Liver (tissue), 9 donors: ENCODE results near the gene ZMYND10. TPM values are rescaled to one million over a fixed set of nuclear protein-coding genes. Genes with fewer than 3 reads are reported as not detected.

Experiments used
- DNase-seq: peaks from one replicate; pipeline ENCODE4 v3.0.0-alpha.2; 2017; ENCODE audit warnings: low spot score
- H3K27ac ChIP-seq, 2 donors: one replicate each; pipeline ENCODE4 v1.7.0; 2013; ENCODE audit warnings: inconsistent platforms in 2 of 2, low read length in 2 of 2, control low read depth in 1 of 2, low read depth in 1 of 2, mild to moderate bottlenecking in 1 of 2
- H3K27me3 ChIP-seq, 4 donors: one replicate each; pipeline versions ENCODE4 v1.6.1 to v1.7.0; 2013; ENCODE audit warnings: low read length in 3 of 4, inconsistent platforms in 1 of 4, mild to moderate bottlenecking in 1 of 4, moderate library complexity in 1 of 4; ENCODE audit not compliant: control insufficient read depth in 4 of 4, insufficient read depth in 4 of 4
- H3K36me3 ChIP-seq, 4 donors: one replicate each; pipeline versions ENCODE4 v1.6.1 to v1.7.0; 2013; ENCODE audit warnings: low read length in 3 of 4, mild to moderate bottlenecking in 3 of 4, low read depth in 1 of 4, moderate library complexity in 1 of 4; ENCODE audit not compliant: control insufficient read depth in 4 of 4, insufficient read depth in 3 of 4
- H3K4me1 ChIP-seq, 4 donors: one replicate each; pipeline versions ENCODE4 v1.6.1 to v1.7.0; 2013; ENCODE audit warnings: low read length in 3 of 4, mild to moderate bottlenecking in 3 of 4, moderate library complexity in 1 of 4; ENCODE audit not compliant: control insufficient read depth in 4 of 4, insufficient read depth in 4 of 4
- H3K4me3 ChIP-seq, 3 donors: one replicate each; pipeline versions ENCODE4 v1.6.1 to v1.7.0; 2013; ENCODE audit warnings: low read length in 3 of 3, control low read depth in 1 of 3, low read depth in 1 of 3, mild to moderate bottlenecking in 1 of 3
- H3K9ac ChIP-seq, 2 donors: one replicate each; pipeline ENCODE4 v1.7.0; 2013; ENCODE audit warnings: low read length in 2 of 2, mild to moderate bottlenecking in 2 of 2, moderate library complexity in 2 of 2, control low read depth in 1 of 2, low read depth in 1 of 2
- H3K9me3 ChIP-seq, 4 donors: one replicate each; pipeline versions ENCODE4 v1.6.1 to v1.7.0; 2013; ENCODE audit warnings: low read length in 3 of 4; ENCODE audit not compliant: control insufficient read depth in 4 of 4
- EGR1 ChIP-seq, 2 donors: IDR thresholded peaks; 2 replicates each; pipeline ENCODE4 v1.6.1; 2016 to 2018; ENCODE audit warnings: antibody characterized with exemption in 2 of 2, low read depth in 2 of 2
- FOXA1 ChIP-seq: IDR thresholded peaks from 2 replicates; pipeline ENCODE4 v1.6.1; 2016; ENCODE audit warnings: antibody characterized with exemption
- FOXA2 ChIP-seq: IDR thresholded peaks from 2 replicates; pipeline ENCODE4 v1.6.1; 2016; ENCODE audit warnings: antibody characterized with exemption
- GABPA ChIP-seq, 2 donors: IDR thresholded peaks in 1 of 2; conservative IDR thresholded peaks in 1 of 2; 2 replicates each; pipeline ENCODE4 v1.6.1; 2016; ENCODE audit warnings: antibody characterized with exemption in 2 of 2, mild to moderate bottlenecking in 1 of 2, moderate library complexity in 1 of 2
- HNF4G ChIP-seq: IDR thresholded peaks from 2 replicates; pipeline ENCODE4 v1.6.1; 2016; ENCODE audit warnings: antibody characterized with exemption
- JUND ChIP-seq, 2 donors: IDR thresholded peaks; 2 replicates each; pipeline ENCODE4 v1.6.1; 2016; ENCODE audit warnings: antibody characterized with exemption in 2 of 2
- MAX ChIP-seq: IDR thresholded peaks from 2 replicates; pipeline ENCODE4 v1.6.1; 2016; ENCODE audit warnings: antibody characterized with exemption
- NR2F2 ChIP-seq: IDR thresholded peaks from 2 replicates; pipeline ENCODE4 v1.6.1; 2016; ENCODE audit warnings: antibody characterized with exemption
- REST ChIP-seq: IDR thresholded peaks from 2 replicates; pipeline ENCODE4 v1.6.1; 2016; ENCODE audit warnings: antibody characterized with exemption, mild to moderate bottlenecking
- SP1 ChIP-seq: IDR thresholded peaks from 2 replicates; pipeline ENCODE4 v1.6.1; 2018; ENCODE audit warnings: antibody characterized with exemption, mild to moderate bottlenecking
- YY1 ChIP-seq: IDR thresholded peaks from 2 replicates; pipeline ENCODE4 v1.6.1; 2016; ENCODE audit warnings: antibody characterized with exemption, mild to moderate bottlenecking
- ZBTB33 ChIP-seq: IDR thresholded peaks from 2 replicates; pipeline ENCODE4 v1.6.1; 2016; ENCODE audit warnings: antibody characterized with exemption
- WGBS: extraction: QIAGEN DNeasy Blood & Tissue Kit; methylation state at CpG from one replicate; pipeline ENCODE4 v1.1.7; 2013; 5-methylcytosine and 5-hydroxymethylcytosine counted together
- polyA plus RNA-seq, 2 donors: library from polyadenylated mRNA; stranded (reverse) in 1 of 2; unstranded in 1 of 2; fragments of 200-250 nt in 1 of 2; fragments of >200 nt in 1 of 2; fragmentation: Nextera tagmentation in 1 of 2; extraction: Ambion mirVana in 1 of 2; gene quantifications; one replicate each; pipeline versions ENCODE4 v1.2.1 to v1.2.3, GENCODE V29; 2013 to 2015
- total RNA-seq, 2 donors: library from RNA; depleted of rRNA; stranded (reverse); fragments of >200 nt; gene quantifications; one replicate each; pipeline ENCODE4 v1.2.3, GENCODE V29; 2014
- donor health status: healthy.
- donor health status: healthy.
- donor health status: healthy.
- donor health status: healthy.
- donor health status: healthy.

Gene ZMYND10
- total and polyA plus RNA-seq, 4 donors: 0.09 to 0.75 (median 0.27) TPM

GRCh38 chr3:50354850-50355249, 9.3 kb upstream of the ZMYND10 start:
- Histone ChIP-seq H3K9ac (no peak overlapping the region), H3K27ac (no peak overlapping the region), H3K27me3 (no peaks in the 10 kb centered on the region), H3K4me1 (peaks cover 20 to 83% (median 62%) of the 10 kb centered on the region in 4 donors), H3K36me3 (peaks cover 11 to 23% (median 15%) of the 10 kb centered on the region in 4 donors), H3K9me3 (no peaks in the 10 kb centered on the region), H3K4me3 (no peak overlapping the region)
- no peak for DNase-seq
- 95% methylated on average over 7 of the region's 7 CpGs for WGBS
- TF ChIP-seq JUND (IDR thresholded peaks at IDR 0.05): no peak
- TF ChIP-seq REST: no peak
- TF ChIP-seq GABPA (IDR thresholded peaks at IDR 0.05 in 1 of 2, conservative IDR thresholded peaks at IDR 0.05 in 1 of 2): no peak
- no peak for TF ChIP-seq FOXA2
- no peak for TF ChIP-seq NR2F2
- no peak for TF ChIP-seq MAX

- no peak overlapping the region for H3K27ac ChIP-seq
- 93% methylated on average over 5 of the region's 5 CpGs for whole genome bisulfite sequencing
- peaks cover 23 to 85% (median 66%) of the 10 kb centered on the region in 4 donors for H3K4me1 ChIP-seq
- peaks cover 11 to 23% (median 15%) of the 10 kb centered on the region in 4 donors for H3K36me3 ChIP-seq
- H3K4me3 ChIP-seq: no peak overlapping the region
- no peaks in the 10 kb centered on the region for H3K9me3 ChIP-seq
- H3K27me3 ChIP-seq: no peaks in the 10 kb centered on the region
- no peak for DNase-seq
- no peak for TF ChIP-seq YY1
- TF ChIP-seq SP1: no peak
- TF ChIP-seq ZBTB33: no peak
- TF ChIP-seq HNF4G: no peak
- TF ChIP-seq FOXA1: no peak
- TF ChIP-seq EGR1 (IDR thresholded peaks at IDR 0.05; ENCODE audit: low read depth in 2 of 2): no peak
- H3K9ac ChIP-seq: no peak overlapping the region
These were observed 8.7 kb upstream of the ZMYND10 start for GRCh38 chr3:50354186-50354764.
